Measurements from ENCODE around the gene GPR35. TPM values are rescaled to one million over a fixed set of nuclear protein-coding genes. Genes with fewer than 3 reads are reported as not detected.

Gene GPR35
- total and polyA plus RNA-seq, 2 donors (not counting 3 experiments of a cell fraction or from before 2014, with no cell fraction given): 0.18 to 0.33 TPM

DNA sequence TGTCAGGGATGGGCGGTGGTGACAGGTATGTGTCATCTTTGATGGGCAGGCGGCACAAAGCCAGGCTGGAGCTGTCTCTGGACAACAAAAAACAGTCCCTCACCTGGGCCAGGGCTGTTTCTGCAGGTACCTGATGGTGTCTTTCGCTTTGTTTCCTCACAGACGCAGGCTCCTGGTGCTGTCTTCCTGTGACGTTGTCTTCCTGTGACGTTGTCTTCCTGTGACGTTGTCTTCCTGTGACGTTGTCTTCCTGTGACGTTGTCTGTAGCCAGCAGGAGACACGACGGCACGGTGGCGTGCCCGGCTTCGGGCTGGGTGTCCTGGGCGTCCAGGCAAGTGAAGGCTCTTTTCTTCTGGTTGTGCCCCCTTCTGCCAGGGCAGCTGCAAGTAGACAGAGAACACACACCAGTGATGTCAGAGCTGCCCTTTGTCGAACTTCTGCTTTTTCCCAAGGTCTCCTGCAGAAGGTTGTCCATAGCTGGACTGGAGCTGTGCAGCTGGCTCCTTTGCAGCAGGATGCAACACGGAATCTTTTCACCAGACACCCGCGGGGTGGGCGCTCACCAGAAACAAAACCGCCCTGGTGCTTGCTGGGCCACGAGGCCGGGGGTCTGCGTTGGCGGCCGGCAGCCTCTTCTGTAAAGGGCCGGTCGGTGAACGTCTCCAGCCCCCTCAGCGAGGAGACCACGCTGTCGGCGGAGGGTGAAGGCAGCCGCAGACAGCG lies 21.1 kb downstream of the GPR35 start:
- FAIRE-seq (no peak), DNase-seq (ENCODE audit: low read depth, low spot score) (no peak)
- Histone ChIP-seq H3K4me1 (ENCODE audit: control insufficient read depth, extremely low read depth, insufficient read depth, low read length) (no peaks in the 10 kb centered on the region), H3K36me3 (ENCODE audit: control insufficient read depth in 2 of 2, extremely low read depth in 1 of 2, insufficient read depth in 2 of 2, low read length in 2 of 2) (no peaks in the 10 kb centered on the region), H3K79me2 (ENCODE audit: control insufficient read depth, insufficient read depth, low read length) (no peaks in the 10 kb centered on the region), H3K9ac (replicated peaks; ENCODE audit: extremely low read depth, insufficient read depth, low read length) (no peak overlapping the region), H3K27ac (ENCODE audit: insufficient read depth, low read depth, low read length) (no peak overlapping the region), H3K27me3 (ENCODE audit: control insufficient read depth in 2 of 2, insufficient read depth in 2 of 2, low read length in 2 of 2) (peaks cover 0 to 2% of the 10 kb centered on the region in 2 experiments), H3K4me3 (replicated peaks in 1 of 3; ENCODE audit: insufficient read depth in 1 of 3, low read depth in 1 of 3, low read length in 3 of 3) (no peak overlapping the region), H4K20me1 (replicated peaks; ENCODE audit: control insufficient read depth, extremely low read depth, insufficient read depth, low read length) (no peaks in the 10 kb centered on the region), H3K9me1 (replicated peaks; ENCODE audit: control insufficient read depth, extremely low read depth, insufficient read depth, low read length) (no peaks in the 10 kb centered on the region), H3K4me2 (ENCODE audit: insufficient read depth, low read length) (no peak overlapping the region), H2AFZ (ENCODE audit: low read depth, low read length) (no peak overlapping the region), H3K9me3 (replicated peaks; ENCODE audit: control insufficient read depth, insufficient read depth, low read length) (no peaks in the 10 kb centered on the region)
- TF ChIP-seq, protein P1, sequence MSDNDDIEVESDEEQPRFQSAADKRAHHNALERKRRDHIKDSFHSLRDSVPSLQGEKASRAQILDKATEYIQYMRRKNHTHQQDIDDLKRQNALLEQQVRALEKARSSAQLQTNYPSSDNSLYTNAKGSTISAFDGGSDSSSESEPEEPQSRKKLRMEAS (IDR thresholded peaks at IDR 0.05; ENCODE audit: insufficient read depth, insufficient read length): no peak
- TF ChIP-seq JUN (IDR thresholded peaks at IDR 0.05; ENCODE audit: borderline replicate concordance, insufficient read depth, insufficient read length, low read depth): no peak
- TF ChIP-seq POLR2A (IDR thresholded peaks at IDR 0.05; ENCODE audit: low read depth, low read length): no peak
- no peak for TF ChIP-seq EZH2 (IDR thresholded peaks at IDR 0.05; ENCODE audit: borderline replicate concordance, low read depth, low read length, severe bottlenecking)
- intact Hi-C loops (cut with micrococcal nuclease): no loop called here
- BruUV-seq (replicated peaks): no TSS peak
- CTCF ChIA-PET: no interaction called here
- dilution Hi-C loops (cut with MboI; ENCODE audit: extremely low pct_ligation_motif_present, low sequenced_read_pairs): no loop called here
- POLR2A ChIA-PET: no interaction called here

DNA sequence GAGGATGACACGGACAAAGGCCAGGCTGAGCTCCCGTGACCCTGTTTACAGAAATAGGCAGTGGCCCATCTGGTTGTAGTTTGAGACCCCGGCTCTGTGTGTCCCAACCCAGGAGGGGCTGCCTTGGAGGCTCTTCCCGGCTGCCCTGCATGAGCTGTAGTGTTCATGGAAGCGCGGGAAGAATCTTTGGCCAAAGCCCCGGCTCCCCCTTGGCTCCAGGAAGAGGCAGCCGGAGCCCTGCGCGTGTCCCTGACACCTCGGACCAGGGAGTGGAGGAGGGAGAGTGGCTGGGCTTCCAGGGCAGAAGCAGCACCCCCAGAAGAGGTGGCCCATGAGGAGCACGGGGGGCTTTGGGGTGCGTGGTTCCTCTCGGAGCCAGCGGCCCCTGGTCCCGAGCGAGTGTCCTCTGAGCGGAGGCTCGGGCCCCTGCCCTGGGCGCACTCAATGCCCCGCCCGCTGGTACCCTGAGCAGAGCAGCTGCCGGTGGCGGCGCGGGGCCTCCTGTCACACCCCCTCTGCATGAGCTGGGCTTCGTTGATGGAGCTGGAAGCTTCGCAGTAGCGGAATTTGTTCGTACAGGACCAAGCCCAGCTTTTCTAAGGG lies 21.7 kb downstream of the GPR35 start:
- H3K9me3 ChIP-seq (replicated peaks; ENCODE audit: control insufficient read depth, insufficient read depth, low read length): no peaks in the 10 kb centered on the region
- no peak overlapping the region for H2AFZ ChIP-seq (ENCODE audit: low read depth, low read length)
- no peaks in the 10 kb centered on the region for H3K79me2 ChIP-seq (ENCODE audit: control insufficient read depth, insufficient read depth, low read length)
- H3K36me3 ChIP-seq (ENCODE audit: control insufficient read depth in 2 of 2, extremely low read depth in 1 of 2, insufficient read depth in 2 of 2, low read length in 2 of 2): no peaks in the 10 kb centered on the region
- H3K9me1 ChIP-seq (replicated peaks; ENCODE audit: control insufficient read depth, extremely low read depth, insufficient read depth, low read length): no peaks in the 10 kb centered on the region
- FAIRE-seq (no peak), DNase-seq (ENCODE audit: low read depth, low spot score) (no peak)
- intact Hi-C loops (cut with micrococcal nuclease) (no loop called here), dilution Hi-C loops (cut with MboI; ENCODE audit: extremely low pct_ligation_motif_present, low sequenced_read_pairs) (no loop called here)
- no peaks in the 10 kb centered on the region for H3K4me1 ChIP-seq (ENCODE audit: control insufficient read depth, extremely low read depth, insufficient read depth, low read length)
- no peaks in the 10 kb centered on the region for H4K20me1 ChIP-seq (replicated peaks; ENCODE audit: control insufficient read depth, extremely low read depth, insufficient read depth, low read length)
- no peak overlapping the region for H3K27ac ChIP-seq (ENCODE audit: insufficient read depth, low read depth, low read length)
- BruUV-seq (replicated peaks): no TSS peak
- H3K4me3 ChIP-seq (replicated peaks in 1 of 3; ENCODE audit: insufficient read depth in 1 of 3, low read depth in 1 of 3, low read length in 3 of 3): no peak overlapping the region
- no peak overlapping the region for H3K4me2 ChIP-seq (ENCODE audit: insufficient read depth, low read length)
- TF ChIP-seq GATA2 (IDR thresholded peaks at IDR 0.05; ENCODE audit: insufficient read depth, insufficient read length, low read depth, low read length) (no peak), POLR2AphosphoS5 (IDR thresholded peaks at IDR 0.05; ENCODE audit: insufficient read depth, low read depth, low read length) (no peak), JUN (IDR thresholded peaks at IDR 0.05; ENCODE audit: borderline replicate concordance, insufficient read depth, insufficient read length, low read depth) (no peak), MYC (IDR thresholded peaks at IDR 0.05; ENCODE audit: low read depth, low read length) (no peak), FOS (IDR thresholded peaks at IDR 0.05; ENCODE audit: borderline replicate concordance, insufficient read depth, low read length) (no peak), POLR2A (IDR thresholded peaks at IDR 0.05; ENCODE audit: low read depth, low read length) (no peak), EZH2 (IDR thresholded peaks at IDR 0.05; ENCODE audit: borderline replicate concordance, low read depth, low read length, severe bottlenecking) (no peak)
- TF ChIP-seq, protein P1 (IDR thresholded peaks at IDR 0.05; ENCODE audit: insufficient read depth, insufficient read length): no peak
- TF ChIP-seq, protein P2, sequence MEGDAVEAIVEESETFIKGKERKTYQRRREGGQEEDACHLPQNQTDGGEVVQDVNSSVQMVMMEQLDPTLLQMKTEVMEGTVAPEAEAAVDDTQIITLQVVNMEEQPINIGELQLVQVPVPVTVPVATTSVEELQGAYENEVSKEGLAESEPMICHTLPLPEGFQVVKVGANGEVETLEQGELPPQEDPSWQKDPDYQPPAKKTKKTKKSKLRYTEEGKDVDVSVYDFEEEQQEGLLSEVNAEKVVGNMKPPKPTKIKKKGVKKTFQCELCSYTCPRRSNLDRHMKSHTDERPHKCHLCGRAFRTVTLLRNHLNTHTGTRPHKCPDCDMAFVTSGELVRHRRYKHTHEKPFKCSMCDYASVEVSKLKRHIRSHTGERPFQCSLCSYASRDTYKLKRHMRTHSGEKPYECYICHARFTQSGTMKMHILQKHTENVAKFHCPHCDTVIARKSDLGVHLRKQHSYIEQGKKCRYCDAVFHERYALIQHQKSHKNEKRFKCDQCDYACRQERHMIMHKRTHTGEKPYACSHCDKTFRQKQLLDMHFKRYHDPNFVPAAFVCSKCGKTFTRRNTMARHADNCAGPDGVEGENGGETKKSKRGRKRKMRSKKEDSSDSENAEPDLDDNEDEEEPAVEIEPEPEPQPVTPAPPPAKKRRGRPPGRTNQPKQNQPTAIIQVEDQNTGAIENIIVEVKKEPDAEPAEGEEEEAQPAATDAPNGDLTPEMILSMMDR (IDR thresholded peaks at IDR 0.05; ENCODE audit: extremely low read depth in 1 of 2, insufficient read depth in 1 of 2, low read depth in 1 of 2, low read length in 2 of 2): no peak
- H3K27me3 ChIP-seq (ENCODE audit: control insufficient read depth in 2 of 2, insufficient read depth in 2 of 2, low read length in 2 of 2): peaks cover 0 to 2% of the 10 kb centered on the region in 2 experiments
- CTCF ChIA-PET: no interaction called here
- H3K9ac ChIP-seq (replicated peaks; ENCODE audit: extremely low read depth, insufficient read depth, low read length): no peak overlapping the region
- POLR2A ChIA-PET: no interaction called here

Measured in endothelial cell of umbilical vein (primary cell).